GM18517 (cell line): Measurements from ENCODE around the gene GTF2A1.

ENCODE experiments used
- ATAC-seq: cut with Tn5 transposase; IDR thresholded peaks from one replicate; pipeline ENCODE4 v1.9.1; 2021; ENCODE audit warnings: mild to moderate bottlenecking, moderate library complexity; ENCODE audit not compliant: unreplicated experiment

The GTF2A1 gene

GRCh38 chr14:81141426-81141825 is 79.3 kb downstream of the GTF2A1 start:
- no peak for ATAC-seq

- no peak for ATAC-seq
Measured at GRCh38 chr14:81138429-81138828, 82.3 kb downstream of the GTF2A1 start.

GRCh38 chr14:81137316-81137715 is 83.4 kb downstream of the GTF2A1 start:
- ATAC-seq = no peak

GRCh38 chr14:81133400-81133799 is 87.4 kb downstream of the GTF2A1 start:
- no peak for ATAC-seq

- no peak for ATAC-seq
Measured at GRCh38 chr14:81132468-81132867, 88.3 kb downstream of the GTF2A1 start.

GRCh38 chr14:81129242-81129641 is 91.5 kb downstream of the GTF2A1 start:
- ATAC-seq = no peak

- no peak for ATAC-seq
Measured at GRCh38 chr14:81127785-81128184, 93.0 kb downstream of the GTF2A1 start.

GRCh38 chr14:81125536-81125935 is 95.2 kb downstream of the GTF2A1 start:
- no peak for ATAC-seq
